GM12892 (cell line): ENCODE measurements around the gene CALU.

ENCODE experiments used
- POLR2A ChIP-seq: IDR thresholded peaks from 2 replicates; pipeline ENCODE4 v1.6.1; 2011; ENCODE audit warnings: low read depth, low read length, control low read depth
- POLR2AphosphoS5 ChIP-seq: IDR thresholded peaks from 2 replicates; pipeline ENCODE4 v1.6.1; 2011; ENCODE audit warnings: low read depth, low read length, control low read depth
- TAF1 ChIP-seq: IDR thresholded peaks from 2 replicates; pipeline ENCODE4 v1.6.1; 2011; ENCODE audit warnings: low read depth, mild to moderate bottlenecking, control low read depth, low read length, borderline replicate concordance

DNA sequence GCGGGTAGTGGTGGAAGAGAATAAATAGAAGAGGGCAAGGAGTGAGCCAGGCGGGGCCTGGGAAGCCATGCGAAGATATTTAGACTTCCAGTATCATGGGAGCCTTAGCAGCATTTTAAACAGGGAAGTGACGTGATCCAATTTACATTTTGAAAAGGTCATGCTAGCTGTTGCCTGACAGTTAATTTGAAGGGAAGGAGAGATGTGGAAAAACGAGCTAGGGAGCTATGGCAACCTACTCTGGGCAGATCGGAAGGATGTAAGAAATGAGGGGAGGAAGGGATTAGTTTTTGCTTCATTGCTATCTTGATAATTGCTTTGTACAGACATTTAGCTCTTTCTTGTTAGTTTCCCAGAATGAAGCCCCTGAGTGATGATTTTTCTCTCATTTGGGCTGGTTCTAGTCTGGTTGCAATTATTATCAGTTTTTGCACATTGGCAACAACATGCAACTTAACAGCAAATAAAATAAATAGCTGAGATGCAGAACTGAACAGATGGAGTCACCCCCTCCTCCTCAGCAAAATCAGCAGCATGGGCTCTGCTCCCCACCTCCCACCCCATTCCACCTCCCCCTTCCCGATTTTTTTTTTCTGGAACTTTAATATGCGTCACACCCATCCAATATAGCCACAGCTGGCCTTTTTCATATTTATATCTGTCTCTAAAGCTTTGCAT is 13.0 kb upstream of the CALU start:
- TF ChIP-seq POLR2A = no peak
- no peak for TF ChIP-seq TAF1
- TF ChIP-seq POLR2AphosphoS5 = no peak
